ENCODE measurements around the gene IRF4. TPM values are rescaled to one million over a fixed set of nuclear protein-coding genes. Genes with fewer than 3 reads are reported as not detected.

Gene IRF4
- total RNA-seq, 1 experiment from 2014 or later = not detected

DNA sequence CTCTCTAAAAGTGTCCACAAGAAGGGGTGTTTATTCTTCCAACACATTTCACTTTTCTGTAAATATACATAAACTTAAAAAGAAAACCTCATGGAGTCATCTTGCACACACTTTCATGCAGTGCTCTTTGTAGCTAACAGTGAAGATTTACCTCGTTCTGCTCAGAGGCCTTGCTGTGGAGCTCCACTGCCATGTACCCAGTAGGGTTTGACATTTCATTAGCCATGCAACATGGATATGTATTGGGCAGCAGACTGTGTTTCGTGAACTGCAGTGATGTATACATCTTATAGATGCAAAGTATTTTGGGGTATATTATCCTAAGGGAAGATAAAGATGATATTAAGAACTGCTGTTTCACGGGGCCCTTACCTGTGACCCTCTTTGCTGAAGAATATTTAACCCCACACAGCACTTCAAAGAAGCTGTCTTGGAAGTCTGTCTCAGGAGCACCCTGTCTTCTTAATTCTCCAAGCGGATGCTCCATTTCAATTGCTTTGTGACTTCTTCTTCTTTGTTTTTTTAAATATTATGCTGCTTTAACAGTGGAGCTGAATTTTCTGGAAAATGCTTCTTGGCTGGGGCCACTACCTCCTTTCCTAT is 17.9 kb downstream of the IRF4 start:
- BruUV-seq (replicated peaks) = no TSS peak
- H3K4me1 Mint-ChIP-seq (ENCODE audit: low read depth, unreplicated experiment) = no peaks in the 10 kb centered on the region
- TF ChIP-seq, protein P1, sequence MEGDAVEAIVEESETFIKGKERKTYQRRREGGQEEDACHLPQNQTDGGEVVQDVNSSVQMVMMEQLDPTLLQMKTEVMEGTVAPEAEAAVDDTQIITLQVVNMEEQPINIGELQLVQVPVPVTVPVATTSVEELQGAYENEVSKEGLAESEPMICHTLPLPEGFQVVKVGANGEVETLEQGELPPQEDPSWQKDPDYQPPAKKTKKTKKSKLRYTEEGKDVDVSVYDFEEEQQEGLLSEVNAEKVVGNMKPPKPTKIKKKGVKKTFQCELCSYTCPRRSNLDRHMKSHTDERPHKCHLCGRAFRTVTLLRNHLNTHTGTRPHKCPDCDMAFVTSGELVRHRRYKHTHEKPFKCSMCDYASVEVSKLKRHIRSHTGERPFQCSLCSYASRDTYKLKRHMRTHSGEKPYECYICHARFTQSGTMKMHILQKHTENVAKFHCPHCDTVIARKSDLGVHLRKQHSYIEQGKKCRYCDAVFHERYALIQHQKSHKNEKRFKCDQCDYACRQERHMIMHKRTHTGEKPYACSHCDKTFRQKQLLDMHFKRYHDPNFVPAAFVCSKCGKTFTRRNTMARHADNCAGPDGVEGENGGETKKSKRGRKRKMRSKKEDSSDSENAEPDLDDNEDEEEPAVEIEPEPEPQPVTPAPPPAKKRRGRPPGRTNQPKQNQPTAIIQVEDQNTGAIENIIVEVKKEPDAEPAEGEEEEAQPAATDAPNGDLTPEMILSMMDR (IDR thresholded peaks at IDR 0.05; ENCODE audit: unreplicated experiment) = no peak
- intact Hi-C loops (cut with micrococcal nuclease; ENCODE audit: unreplicated experiment) = no loop called here
- CTCF ChIA-PET = no interaction called here
- H3K9me3 Mint-ChIP-seq (ENCODE audit: low read depth, unreplicated experiment) = peaks cover under 1% of the 10 kb centered on the region
- no peak overlapping the region for H3K27ac Mint-ChIP-seq (ENCODE audit: unreplicated experiment)
- DNase-seq = no peak
- no peak overlapping the region for H3K4me3 Mint-ChIP-seq (ENCODE audit: low read depth, unreplicated experiment)
- no peaks in the 10 kb centered on the region for H3K36me3 Mint-ChIP-seq (ENCODE audit: insufficient read depth, unreplicated experiment)
- H3K27me3 Mint-ChIP-seq (ENCODE audit: unreplicated experiment) = peaks cover 23% of the 10 kb centered on the region

DNA sequence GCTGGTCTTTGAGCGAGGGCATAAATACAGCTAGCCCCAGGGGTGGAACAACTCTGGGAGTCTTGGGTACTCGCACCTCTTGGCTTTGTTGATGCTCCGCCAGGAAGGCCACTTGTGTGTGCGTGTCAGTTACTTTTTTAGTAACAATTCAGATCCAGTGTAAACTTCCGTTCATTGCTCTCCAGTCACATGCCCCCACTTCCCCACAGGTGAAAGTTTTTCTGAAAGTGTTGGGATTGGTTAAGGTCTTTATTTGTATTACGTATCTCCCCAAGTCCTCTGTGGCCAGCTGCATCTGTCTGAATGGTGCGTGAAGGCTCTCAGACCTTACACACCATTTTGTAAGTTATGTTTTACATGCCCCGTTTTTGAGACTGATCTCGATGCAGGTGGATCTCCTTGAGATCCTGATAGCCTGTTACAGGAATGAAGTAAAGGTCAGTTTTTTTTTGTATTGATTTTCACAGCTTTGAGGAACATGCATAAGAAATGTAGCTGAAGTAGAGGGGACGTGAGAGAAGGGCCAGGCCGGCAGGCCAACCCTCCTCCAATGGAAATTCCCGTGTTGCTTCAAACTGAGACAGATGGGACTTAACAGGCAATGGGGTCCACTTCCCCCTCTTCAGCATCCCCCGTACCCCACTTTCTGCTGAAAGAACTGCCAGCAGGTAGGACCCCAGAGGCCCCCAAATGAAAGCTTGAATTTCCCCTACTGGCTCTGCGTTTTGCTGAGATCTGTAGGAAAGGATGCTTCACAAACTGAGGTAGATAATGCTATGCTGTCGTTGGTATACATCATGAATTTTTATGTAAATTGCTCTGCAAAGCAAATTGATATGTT is 19.2 kb downstream of the IRF4 start:
- Mint-ChIP-seq H3K36me3 (ENCODE audit: insufficient read depth, unreplicated experiment) (no peaks in the 10 kb centered on the region), H3K4me1 (ENCODE audit: low read depth, unreplicated experiment) (no peaks in the 10 kb centered on the region), H3K9me3 (ENCODE audit: low read depth, unreplicated experiment) (peaks cover 5% of the 10 kb centered on the region)

DNA sequence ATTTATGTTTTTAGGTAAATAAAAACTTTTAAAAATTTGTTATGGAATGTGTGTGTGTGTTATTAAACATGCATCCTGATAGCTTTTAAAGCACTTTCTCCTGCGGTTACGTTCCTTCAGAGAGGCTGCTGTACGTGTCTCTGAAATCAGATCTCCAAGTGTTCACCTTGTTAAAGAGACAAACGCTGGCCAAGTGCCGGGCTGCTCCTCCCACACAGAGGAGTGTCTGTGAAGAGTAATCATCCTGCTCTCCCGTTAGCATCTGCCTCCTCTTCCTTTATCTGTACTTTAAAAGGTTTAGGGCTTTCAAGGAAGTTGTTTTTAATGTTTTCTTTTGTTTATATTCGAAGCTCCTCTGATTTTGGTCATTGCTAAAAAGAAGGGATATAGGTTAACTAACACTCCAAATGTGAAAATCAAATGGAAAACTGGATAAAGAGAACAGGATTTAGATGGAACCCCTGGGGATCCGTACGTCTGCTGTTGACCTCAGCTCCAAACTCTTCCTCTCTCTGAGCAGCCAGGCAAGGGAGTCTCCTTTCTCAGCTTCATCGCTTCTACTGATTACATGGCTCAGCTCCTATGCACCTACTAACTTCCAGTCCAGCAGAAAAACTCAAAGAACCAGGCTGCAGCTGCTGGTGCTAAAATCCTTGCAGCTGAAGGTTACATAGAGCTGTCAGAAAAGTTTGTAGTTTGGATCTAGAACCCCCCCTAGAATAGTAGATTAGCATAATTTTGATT is 20.0 kb downstream of the IRF4 start:
- CTCF ChIA-PET = no interaction called here
- TF ChIP-seq, protein P1 (IDR thresholded peaks at IDR 0.05; ENCODE audit: unreplicated experiment) = no peak
- BruUV-seq (replicated peaks) = no TSS peak
- H3K9me3 Mint-ChIP-seq (ENCODE audit: low read depth, unreplicated experiment) = peaks cover 5% of the 10 kb centered on the region
- intact Hi-C loops (cut with micrococcal nuclease; ENCODE audit: unreplicated experiment) = no loop called here
- H3K36me3 Mint-ChIP-seq (ENCODE audit: insufficient read depth, unreplicated experiment) = no peaks in the 10 kb centered on the region
- H3K27me3 Mint-ChIP-seq (ENCODE audit: unreplicated experiment) = peaks cover 20% of the 10 kb centered on the region
- no peak overlapping the region for H3K4me3 Mint-ChIP-seq (ENCODE audit: low read depth, unreplicated experiment)
- H3K4me1 Mint-ChIP-seq (ENCODE audit: low read depth, unreplicated experiment) = no peaks in the 10 kb centered on the region
- DNase-seq = no peak
- no peak overlapping the region for H3K27ac Mint-ChIP-seq (ENCODE audit: unreplicated experiment)

More for the DNA sequence above, 19.2 kb downstream of the IRF4 start:
- Mint-ChIP-seq H3K27me3 (ENCODE audit: unreplicated experiment) (peaks cover 20% of the 10 kb centered on the region), H3K4me3 (ENCODE audit: low read depth, unreplicated experiment) (no peak overlapping the region), H3K27ac (ENCODE audit: unreplicated experiment) (no peak overlapping the region)
- DNase-seq = no peak
- intact Hi-C loops (cut with micrococcal nuclease; ENCODE audit: unreplicated experiment) = no loop called here
- CTCF ChIA-PET = no interaction called here
- BruUV-seq (replicated peaks) = no TSS peak
- TF ChIP-seq, protein P1 (IDR thresholded peaks at IDR 0.05; ENCODE audit: unreplicated experiment) = no peak

DNA sequence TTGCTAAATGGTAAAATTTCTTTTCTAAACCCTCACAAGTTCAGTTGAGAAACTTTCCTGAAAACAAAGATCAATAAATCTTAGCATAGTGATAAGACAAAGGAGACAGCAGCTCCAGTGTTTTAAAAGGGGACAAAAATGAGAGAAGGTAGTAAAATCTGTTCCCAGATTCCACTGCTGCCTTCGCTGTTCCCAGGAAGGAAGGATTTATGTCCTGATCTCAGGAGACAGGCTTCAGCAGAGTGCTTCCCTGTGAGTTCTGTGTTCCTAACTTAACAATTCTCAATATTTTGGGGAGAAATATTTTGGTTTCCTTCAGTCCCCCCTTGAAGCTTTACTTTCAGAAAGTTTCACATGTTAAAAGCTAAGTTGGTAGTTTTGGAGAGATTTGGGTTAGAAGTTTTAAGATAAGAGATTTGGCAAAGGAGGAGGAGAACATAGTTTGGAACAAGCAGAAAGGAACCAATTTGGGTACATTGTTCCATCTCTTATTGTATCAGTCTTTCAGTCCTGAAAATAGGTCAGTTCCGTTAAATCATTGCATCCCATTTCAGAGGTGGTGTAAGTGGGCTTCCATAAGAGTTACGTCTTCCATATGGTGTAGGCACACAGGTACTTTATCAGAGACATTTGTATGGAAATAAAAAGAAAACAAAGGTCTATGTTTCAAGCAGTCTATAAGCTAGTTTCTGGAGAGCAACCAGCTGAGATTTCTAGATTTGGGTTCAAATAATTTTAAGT is 20.8 kb downstream of the IRF4 start:
- CTCF ChIA-PET = no interaction called here
- H3K27ac Mint-ChIP-seq (ENCODE audit: unreplicated experiment) = no peak overlapping the region
- H3K9me3 Mint-ChIP-seq (ENCODE audit: low read depth, unreplicated experiment) = peaks cover 5% of the 10 kb centered on the region
- H3K4me1 Mint-ChIP-seq (ENCODE audit: low read depth, unreplicated experiment) = no peaks in the 10 kb centered on the region
- intact Hi-C loops (cut with micrococcal nuclease; ENCODE audit: unreplicated experiment) = no loop called here
- no TSS peak for BruUV-seq (replicated peaks)
- no peaks in the 10 kb centered on the region for H3K36me3 Mint-ChIP-seq (ENCODE audit: insufficient read depth, unreplicated experiment)
- peaks cover 20% of the 10 kb centered on the region for H3K27me3 Mint-ChIP-seq (ENCODE audit: unreplicated experiment)
- DNase-seq = no peak
- H3K4me3 Mint-ChIP-seq (ENCODE audit: low read depth, unreplicated experiment) = no peak overlapping the region
- TF ChIP-seq, protein P1 (IDR thresholded peaks at IDR 0.05; ENCODE audit: unreplicated experiment) = no peak

Measured in Calu3 (cell line).